HUDEP-2 (cell line): Measurements from ENCODE around the gene NAT8L.

ENCODE experiments used
- DNase-seq, 76 experiments: peaks; one replicate each; lab custom pipeline; 2025; ENCODE audit not compliant: unreplicated experiment in 76 of 76; lab: John Stamatoyannopoulos, UW

NAT8L gene

GRCh38 chr4:2073808-2074481 lies 14.8 kb downstream of the NAT8L start:
- no peak for DNase-seq

GRCh38 chr4:2074588-2074987 lies 15.5 kb downstream of the NAT8L start:
- DNase-seq: no peak

- no peak for DNase-seq
Observed at GRCh38 chr4:2075171-2075986, 16.3 kb downstream of the NAT8L start.

GRCh38 chr4:2075987-2076907 lies 17.1 kb downstream of the NAT8L start:
- no peak for DNase-seq

- DNase-seq: no peak
Observed at GRCh38 chr4:2076908-2077536, 17.9 kb downstream of the NAT8L start.

- no peak for DNase-seq
Observed at GRCh38 chr4:2077537-2078460, 18.7 kb downstream of the NAT8L start.

GRCh38 chr4:2078584-2078983 lies 19.5 kb downstream of the NAT8L start:
- no peak for DNase-seq

- no peak for DNase-seq
Observed at GRCh38 chr4:2079006-2079405, 19.9 kb downstream of the NAT8L start.

- no peak for DNase-seq
Observed at GRCh38 chr4:2079926-2080325, 20.8 kb downstream of the NAT8L start.

- no peak for DNase-seq
Observed at GRCh38 chr4:2080429-2081300, 21.5 kb downstream of the NAT8L start.

GRCh38 chr4:2081540-2081939 lies 22.4 kb downstream of the NAT8L start:
- no peak for DNase-seq

- no peak for DNase-seq
Observed at GRCh38 chr4:2082118-2082517, 23.0 kb downstream of the NAT8L start.

- no peak for DNase-seq
Observed at GRCh38 chr4:2082627-2083026, 23.5 kb downstream of the NAT8L start.

- no peak for DNase-seq
Observed at GRCh38 chr4:2083116-2083825, 24.1 kb downstream of the NAT8L start.

- DNase-seq: no peak
Observed at GRCh38 chr4:2083826-2084160, 24.7 kb downstream of the NAT8L start.

GRCh38 chr4:2084316-2084715 lies 25.2 kb downstream of the NAT8L start:
- DNase-seq: no peak

GRCh38 chr4:2085496-2085901 lies 26.4 kb downstream of the NAT8L start:
- no peak for DNase-seq

- DNase-seq: no peak
Observed at GRCh38 chr4:2087170-2087569, 28.0 kb downstream of the NAT8L start.
